Muscle of leg (tissue), 11 donors: ENCODE data around the gene RAB21. TPM values are rescaled to one million over a fixed set of nuclear protein-coding genes. Genes with fewer than 3 reads are reported as not detected.
A peak's percentile ranks its signal among the peaks of the same experiment; 100 is the strongest.

Source experiments
- DNase-seq: peaks from one replicate; pipeline ENCODE4 v3.0.0; 2013
- H3K27ac ChIP-seq: one replicate; pipeline ENCODE4 v1.5.1; 2013; ENCODE audit warnings: mild to moderate bottlenecking, low read length, control low read depth
- H3K27me3 ChIP-seq: one replicate; pipeline ENCODE4 v1.6.1; 2013; ENCODE audit warnings: low read length; ENCODE audit not compliant: control insufficient read depth, insufficient read depth
- H3K36me3 ChIP-seq: one replicate; pipeline ENCODE4 v1.6.1; 2013; ENCODE audit warnings: low read length; ENCODE audit not compliant: control insufficient read depth, insufficient read depth
- H3K4me1 ChIP-seq: one replicate; pipeline ENCODE4 v1.6.1; 2013; ENCODE audit warnings: low read length; ENCODE audit not compliant: control insufficient read depth, insufficient read depth
- H3K4me3 ChIP-seq: one replicate; pipeline ENCODE4 v1.5.1; 2013; ENCODE audit warnings: low read length, control low read depth
- H3K9me3 ChIP-seq: replicated peaks from 2 replicates; pipeline ENCODE4 v1.6.1; 2013; ENCODE audit warnings: low read depth, low read length; ENCODE audit not compliant: control insufficient read depth
- WGBS: methylation state at CpG from one replicate; pipeline ENCODE4 v1.1.5; 2013; ENCODE audit warnings: missing lambda C conversion rate; ENCODE audit not compliant: insufficient coverage; 5-methylcytosine and 5-hydroxymethylcytosine counted together
- polyA plus RNA-seq, 8 donors: library from polyadenylated mRNA; unstranded; fragments of 120-200 nt; gene quantifications; one replicate each; pipeline versions ENCODE4 v1.2.1 to v1.2.3, GENCODE V29; 2013; ENCODE audit warnings: inconsistent platforms in 1 of 8, low replicate concordance in 1 of 8; ENCODE audit not compliant: insufficient read length in 8 of 8, insufficient read depth in 1 of 8
- total RNA-seq: library from RNA; stranded (reverse); fragments of 120-200 nt; gene quantifications from one replicate; pipeline ENCODE4 v1.2.4, GENCODE V29; 2013

The RAB21 gene
- total and polyA plus RNA-seq, 9 donors: 30.1 to 44.4 (median 34.9) TPM

GRCh38 chr12:71828813-71829212 is 74.2 kb downstream of the RAB21 start:
- no peaks in the 10 kb centered on the region for H3K9me3 ChIP-seq
- no peak for DNase-seq
- no peaks in the 10 kb centered on the region for H3K27me3 ChIP-seq
- 100% methylated on average over 1 of the region's 2 CpGs for WGBS
- no peak overlapping the region for H3K27ac ChIP-seq
- no peaks in the 10 kb centered on the region for H3K36me3 ChIP-seq
- no peak overlapping the region for H3K4me3 ChIP-seq
- H3K4me1 ChIP-seq: no peaks in the 10 kb centered on the region

DNA sequence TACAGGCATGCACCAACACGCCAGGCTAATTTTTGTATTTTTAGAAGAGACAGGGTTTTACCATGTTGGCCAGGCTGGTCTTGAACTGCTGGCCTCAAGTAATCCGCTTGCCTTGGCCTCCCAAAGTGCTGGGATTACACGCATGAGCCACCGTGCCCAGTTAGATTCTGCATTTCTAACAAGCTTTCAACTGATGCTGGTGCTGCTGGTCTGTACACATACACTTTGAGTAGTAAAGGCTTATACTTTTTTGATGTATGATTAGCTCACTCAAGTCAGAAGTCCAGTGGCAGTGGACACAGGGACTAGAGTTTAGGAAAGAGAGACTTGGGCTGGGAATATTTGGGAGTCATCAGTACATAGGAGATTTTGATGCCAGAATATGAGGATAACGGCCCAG is 82.7 kb downstream of the RAB21 start:
- Histone ChIP-seq H3K4me1 (peaks cover 12% of the 10 kb centered on the region), H3K27me3 (peaks cover 2% of the 10 kb centered on the region), H3K4me3 (no peak overlapping the region), H3K9me3 (no peaks in the 10 kb centered on the region), H3K36me3 (no peaks in the 10 kb centered on the region), H3K27ac (no peak overlapping the region)
- 92% methylated on average over 5 of the region's 5 CpGs for WGBS
- no peak for DNase-seq

GRCh38 chr12:71838231-71838630 is 83.6 kb downstream of the RAB21 start:
- Histone ChIP-seq H3K4me1 (peaks cover 12% of the 10 kb centered on the region), H3K9me3 (no peaks in the 10 kb centered on the region), H3K4me3 (no peak overlapping the region), H3K27me3 (peaks cover 2% of the 10 kb centered on the region), H3K36me3 (no peaks in the 10 kb centered on the region), H3K27ac (no peak overlapping the region)
- WGBS: 100% methylated on average over 2 of the region's 6 CpGs
- DNase-seq: no peak

GRCh38 chr12:71838676-71839075 is 84.0 kb downstream of the RAB21 start:
- 98% methylated on average over 4 of the region's 6 CpGs for WGBS
- Histone ChIP-seq H3K9me3 (no peaks in the 10 kb centered on the region), H3K4me3 (no peak overlapping the region), H3K36me3 (no peaks in the 10 kb centered on the region), H3K4me1 (peaks cover 12% of the 10 kb centered on the region), H3K27me3 (peaks cover 2% of the 10 kb centered on the region), H3K27ac (peak overlapping the region; percentile 96)
- DNase-seq: no peak

- H3K27ac ChIP-seq: peak overlapping the region; percentile 96
- 2% methylated on average over 18 of the region's 20 CpGs for WGBS
- H3K36me3 ChIP-seq: no peaks in the 10 kb centered on the region
- H3K4me1 ChIP-seq: peaks cover 12% of the 10 kb centered on the region
- no peaks in the 10 kb centered on the region for H3K27me3 ChIP-seq
- peak; percentile 28 for DNase-seq
- H3K9me3 ChIP-seq: no peaks in the 10 kb centered on the region
- H3K4me3 ChIP-seq: peak overlapping the region; percentile 71
Observed at GRCh38 chr12:71840231-71840847, 85.7 kb downstream of the RAB21 start.

GRCh38 chr12:71846322-71846940 is 91.8 kb downstream of the RAB21 start:
- H3K4me3 ChIP-seq: no peak overlapping the region
- no peak overlapping the region for H3K27ac ChIP-seq
- no peaks in the 10 kb centered on the region for H3K27me3 ChIP-seq
- H3K9me3 ChIP-seq: no peaks in the 10 kb centered on the region
- H3K36me3 ChIP-seq: peaks cover 2% of the 10 kb centered on the region
- peaks cover 2% of the 10 kb centered on the region for H3K4me1 ChIP-seq
- DNase-seq: peak; percentile 38
- WGBS: no CpG with 5 or more reads among the region's 3 CpGs

- no peak for DNase-seq
- Histone ChIP-seq H3K4me1 (peaks cover 2% of the 10 kb centered on the region), H3K27me3 (no peaks in the 10 kb centered on the region), H3K36me3 (peaks cover 4% of the 10 kb centered on the region), H3K4me3 (no peak overlapping the region), H3K9me3 (peaks cover 7% of the 10 kb centered on the region), H3K27ac (no peak overlapping the region)
Observed at GRCh38 chr12:71848212-71848611, 93.5 kb downstream of the RAB21 start.

DNA sequence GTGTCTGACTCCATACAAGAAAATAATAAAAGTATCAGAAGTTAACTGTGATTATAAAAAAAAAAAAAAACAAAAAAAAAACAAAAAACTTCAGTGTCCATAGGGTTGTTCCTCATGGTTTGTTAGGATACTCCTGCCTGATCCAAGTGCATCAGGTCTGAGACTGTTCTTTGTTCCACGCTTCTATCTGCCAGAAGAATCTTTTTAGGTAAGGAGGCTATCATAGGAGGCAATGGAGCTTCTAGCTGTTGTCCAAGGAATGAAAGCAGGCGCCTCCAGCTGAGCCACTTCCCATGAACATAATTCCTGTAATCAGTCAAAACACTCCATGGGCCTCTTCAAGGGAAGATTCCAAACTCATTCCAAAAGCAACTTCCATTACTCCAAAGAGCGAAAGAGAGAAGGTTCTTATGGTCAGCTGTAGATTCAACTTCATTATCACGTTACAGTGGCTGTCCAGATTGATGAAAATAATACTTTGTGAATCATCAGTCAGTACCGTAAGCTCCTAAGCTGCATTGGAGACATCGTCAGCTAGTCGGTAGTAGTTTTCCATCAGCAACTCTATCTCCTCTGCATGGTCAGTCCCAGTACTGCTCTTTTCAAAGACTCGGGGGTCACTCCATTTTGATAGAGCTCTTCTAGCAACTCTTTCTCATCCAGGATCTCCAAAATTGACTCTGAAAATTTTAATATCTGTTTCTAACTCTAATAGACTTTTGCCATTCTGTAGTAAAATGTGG is 94.6 kb downstream of the RAB21 start:
- 79% methylated on average over 5 of the region's 8 CpGs for WGBS
- Histone ChIP-seq H3K27me3 (no peaks in the 10 kb centered on the region), H3K27ac (peak overlapping the region; percentile 23), H3K4me3 (no peak overlapping the region), H3K9me3 (peaks cover 7% of the 10 kb centered on the region), H3K4me1 (peaks cover 2% of the 10 kb centered on the region), H3K36me3 (peaks cover 4% of the 10 kb centered on the region)
- DNase-seq: peak; percentile 21
